Activated gamma-delta T cell treated with anti-CD3 and anti-CD28 coated beads, Interleukin-2, amount 50 U/mL, for 16 hours (primary cell): ENCODE results near the gene NR5A2.
"Not testable (repeated sequence)": the region's sequence is repeated elsewhere in the genome, so short reads cannot be mapped to it uniquely, and the experiment has no call there.

ENCODE experiments used
- DNase-seq: peaks from one replicate; pipeline ENCODE4 v3.0.0-alpha.2; 2020; ENCODE audit warnings: low read depth

The NR5A2 gene

DNA sequence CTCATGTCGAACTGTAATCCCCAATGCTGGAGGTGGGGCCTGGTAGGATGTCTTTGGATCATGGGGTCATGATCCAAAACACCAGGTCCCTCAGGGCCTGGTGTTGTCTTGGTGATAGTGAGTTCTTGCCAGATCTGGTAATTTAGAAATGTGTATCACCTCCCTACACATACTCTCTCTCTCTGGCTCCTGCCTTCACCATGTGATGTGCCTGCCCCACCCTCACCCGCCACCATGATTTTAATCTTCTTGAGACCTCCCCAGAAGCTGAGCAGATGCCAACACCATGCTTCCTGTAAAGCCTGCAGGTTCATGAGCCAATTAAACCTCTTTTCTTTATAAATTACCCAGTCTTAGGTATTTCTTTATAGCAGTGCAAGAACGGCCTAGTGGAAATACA lies 136.4 kb downstream of the NR5A2 start:
- DNase-seq, result no peak

DNA sequence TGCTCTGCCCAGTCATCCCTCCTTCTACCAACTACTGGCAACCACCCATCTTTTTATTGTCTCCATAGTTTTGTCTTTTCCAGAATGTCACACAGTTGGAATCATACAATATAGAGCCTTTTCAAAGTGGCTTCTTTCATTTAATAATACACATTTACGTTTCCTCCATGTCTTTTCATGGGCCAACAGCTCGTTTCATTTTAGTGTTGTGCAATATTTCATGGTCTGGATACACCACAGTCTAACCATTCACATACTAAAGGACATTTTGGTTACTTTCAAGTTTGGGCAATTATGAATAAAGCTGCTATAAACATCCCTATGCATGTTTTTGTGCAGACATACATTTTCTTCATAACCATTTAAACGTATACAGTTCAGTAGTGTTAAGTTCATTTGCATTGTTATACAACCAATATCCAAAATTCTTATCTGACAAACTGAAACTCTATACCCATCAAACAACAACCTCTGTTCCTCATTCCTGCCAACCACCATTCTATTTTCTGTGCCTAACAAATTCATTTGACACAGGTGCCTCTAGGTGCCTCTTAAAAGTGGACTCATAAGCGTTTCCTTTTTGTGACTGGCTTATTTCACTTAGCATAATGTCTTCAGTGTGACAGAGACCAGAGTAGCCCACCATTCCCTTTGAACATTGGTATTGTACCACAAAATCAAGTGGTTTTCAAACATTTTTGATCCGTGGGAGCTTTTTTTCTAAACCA lies 138.1 kb downstream of the NR5A2 start:
- no peak for DNase-seq

DNA sequence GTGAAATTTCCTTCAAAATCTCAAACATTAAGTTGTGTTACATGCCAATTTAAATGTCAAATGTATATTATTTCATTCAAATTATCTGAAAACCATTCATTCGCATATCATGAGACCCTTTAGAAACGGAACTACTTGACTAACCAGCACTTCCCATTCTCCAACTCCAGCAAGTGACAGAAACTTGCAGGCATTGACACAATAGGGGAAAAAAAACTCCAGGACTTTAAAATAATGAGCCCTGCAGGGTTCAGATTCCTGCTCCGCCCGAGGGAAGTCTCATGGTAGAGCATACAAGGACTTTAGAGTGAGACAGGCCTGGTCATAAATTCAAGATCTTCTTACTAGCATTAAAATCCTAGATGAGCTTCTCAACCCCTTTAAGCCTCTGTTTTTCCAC lies 138.9 kb downstream of the NR5A2 start:
- DNase-seq, result no peak

DNA sequence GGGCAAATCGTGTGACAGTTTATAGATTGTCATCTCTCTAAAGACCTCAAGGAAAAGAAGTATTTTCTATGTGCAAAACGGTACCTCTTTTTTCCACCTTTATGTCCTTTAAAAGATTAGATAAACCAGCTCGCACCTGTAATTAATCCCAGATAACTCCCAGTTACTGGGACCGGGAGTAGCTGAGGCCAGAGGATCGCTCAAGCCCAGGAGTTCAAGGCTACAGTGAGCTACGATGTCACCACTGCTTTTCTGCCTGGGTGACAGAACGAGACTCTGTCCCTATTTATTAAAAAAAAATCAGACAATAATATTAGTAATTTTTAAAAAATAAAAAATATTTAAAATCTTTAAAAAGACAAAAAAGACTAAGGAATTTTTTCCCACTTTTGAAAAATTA lies 141.4 kb downstream of the NR5A2 start:
- DNase-seq, result no peak

DNA sequence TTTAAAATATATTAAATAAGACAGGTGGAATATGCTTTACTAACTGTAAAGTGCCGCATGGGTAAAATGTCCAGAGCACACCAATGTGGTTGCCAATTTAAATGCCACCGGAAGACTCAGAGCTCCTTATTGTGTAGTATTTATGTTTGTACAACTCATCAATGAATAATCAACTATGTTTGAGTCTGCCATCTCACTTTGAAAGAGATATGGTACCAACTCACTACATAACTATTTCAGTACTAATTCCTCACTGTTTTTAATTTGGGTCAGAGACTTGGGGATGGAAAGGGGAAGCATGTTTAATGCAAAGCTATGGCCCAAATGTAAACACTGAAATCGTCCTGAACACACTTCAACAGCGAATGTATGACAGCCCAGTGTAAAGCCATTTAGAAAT lies 144.8 kb downstream of the NR5A2 start:
- DNase-seq, result no peak

DNA sequence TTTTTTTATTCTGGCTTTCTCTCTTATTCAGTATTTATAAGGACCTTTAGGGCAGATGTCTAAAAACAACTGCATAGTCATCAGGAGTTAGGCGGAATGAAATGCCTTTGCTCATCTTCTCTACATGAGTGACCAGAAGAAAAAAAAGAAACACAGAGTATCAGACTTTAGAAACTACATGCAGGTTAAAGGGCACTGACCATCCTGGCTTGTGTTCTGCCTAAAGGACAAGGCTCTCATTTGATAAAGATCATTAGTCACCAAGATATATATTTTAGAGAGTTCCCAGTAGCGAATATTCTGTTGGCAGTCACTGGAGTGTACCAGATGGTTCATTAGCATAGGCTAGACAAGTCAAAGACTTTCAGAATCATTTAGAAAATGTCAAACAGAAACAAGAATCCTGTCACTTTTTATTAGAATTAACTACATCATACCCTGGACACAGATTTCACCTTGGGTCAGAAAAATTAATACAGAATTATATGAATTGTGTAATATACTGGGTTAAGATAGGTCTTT lies 145.6 kb downstream of the NR5A2 start:
- no peak for DNase-seq

DNA sequence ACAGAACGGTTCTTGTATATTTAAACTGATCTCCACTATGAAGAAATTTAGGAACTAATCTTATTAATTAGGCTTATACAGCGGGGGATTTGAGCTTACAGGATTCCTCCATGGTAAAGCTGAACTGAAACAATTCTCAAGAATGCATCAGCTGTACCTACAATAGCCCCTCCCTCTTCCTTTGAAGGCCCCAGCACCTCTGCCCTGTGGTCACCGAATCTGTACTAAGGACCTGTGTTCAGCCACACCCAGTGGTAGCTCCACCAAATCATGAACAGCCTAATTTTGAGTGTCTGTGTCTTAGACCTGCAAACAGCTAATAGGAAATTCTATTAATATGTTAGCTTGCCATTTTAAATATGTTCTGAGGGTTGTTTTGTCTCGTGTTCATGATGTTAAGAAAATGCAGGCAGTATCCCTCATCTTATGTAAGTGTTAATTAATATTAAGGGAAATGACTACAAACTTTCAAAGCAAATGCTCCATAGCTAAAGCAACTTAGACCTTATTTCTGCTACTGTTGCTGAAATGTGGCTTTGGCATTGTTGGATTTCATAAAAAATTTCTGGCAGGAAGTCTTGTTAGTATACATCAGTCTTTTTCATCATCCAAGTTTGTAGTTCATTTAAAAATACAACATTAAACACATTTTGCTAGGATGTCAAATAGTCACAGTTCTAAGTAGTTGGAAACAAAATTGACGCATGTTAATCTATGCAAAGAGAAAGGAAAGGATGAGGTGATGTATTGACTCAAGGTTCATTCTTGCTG lies 147.2 kb downstream of the NR5A2 start:
- no peak for DNase-seq

DNA sequence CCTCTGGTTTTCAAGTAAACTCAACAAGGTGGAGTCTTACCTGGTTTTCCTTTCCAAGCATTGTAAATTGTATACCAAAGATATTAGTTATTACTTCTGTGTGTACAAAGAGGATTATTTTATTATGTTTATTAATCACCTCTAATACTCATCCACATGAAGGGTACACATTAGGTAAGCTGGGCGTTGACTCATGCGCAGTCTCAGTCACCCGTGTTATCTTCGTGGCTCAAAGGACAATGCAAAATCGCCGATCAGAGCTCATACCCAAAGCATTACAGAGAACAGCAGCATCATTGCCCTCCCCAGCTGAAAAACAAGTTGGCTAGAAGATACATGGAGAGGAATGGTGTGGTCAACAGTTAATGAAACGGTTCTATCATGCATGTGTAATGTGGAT lies 148.7 kb downstream of the NR5A2 start:
- no peak for DNase-seq

DNA sequence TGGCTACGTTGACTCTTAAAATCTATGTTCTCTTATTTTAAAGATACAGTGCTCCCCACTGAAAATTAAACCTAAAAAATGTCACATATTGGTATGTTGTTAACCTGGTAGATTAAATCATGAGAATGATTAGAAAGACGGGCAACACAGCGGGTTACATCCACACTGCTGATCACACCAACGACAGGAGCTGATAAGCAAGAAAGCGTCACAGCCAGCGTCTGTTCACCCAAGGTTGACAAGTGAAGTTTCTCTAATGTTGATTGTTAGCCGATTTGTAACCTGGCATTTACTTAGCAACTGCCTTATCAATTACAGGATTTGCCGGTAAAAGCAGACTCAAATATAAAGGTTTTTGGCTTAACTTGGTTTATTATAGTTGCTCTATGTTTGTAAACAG lies 149.3 kb downstream of the NR5A2 start:
- DNase-seq, result no peak

DNA sequence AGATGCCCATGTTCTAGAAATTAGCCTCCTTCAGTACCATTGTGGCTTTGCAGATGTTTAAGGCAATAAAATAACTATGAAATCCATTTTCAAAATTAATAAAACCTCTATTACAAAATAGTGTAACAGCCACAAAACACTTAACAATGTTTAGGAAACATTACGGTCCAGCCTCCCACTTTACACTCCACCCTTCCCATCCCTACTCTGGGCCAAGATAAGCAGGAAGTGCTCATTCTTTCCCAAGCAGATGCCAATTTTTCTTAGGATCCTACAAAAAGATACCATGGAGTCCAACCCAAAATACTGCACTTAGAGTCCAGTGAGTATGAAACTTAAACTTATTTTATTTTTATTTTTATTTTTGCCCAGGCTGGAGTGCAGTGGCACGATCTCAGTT lies 150.8 kb downstream of the NR5A2 start:
- no peak for DNase-seq

DNA sequence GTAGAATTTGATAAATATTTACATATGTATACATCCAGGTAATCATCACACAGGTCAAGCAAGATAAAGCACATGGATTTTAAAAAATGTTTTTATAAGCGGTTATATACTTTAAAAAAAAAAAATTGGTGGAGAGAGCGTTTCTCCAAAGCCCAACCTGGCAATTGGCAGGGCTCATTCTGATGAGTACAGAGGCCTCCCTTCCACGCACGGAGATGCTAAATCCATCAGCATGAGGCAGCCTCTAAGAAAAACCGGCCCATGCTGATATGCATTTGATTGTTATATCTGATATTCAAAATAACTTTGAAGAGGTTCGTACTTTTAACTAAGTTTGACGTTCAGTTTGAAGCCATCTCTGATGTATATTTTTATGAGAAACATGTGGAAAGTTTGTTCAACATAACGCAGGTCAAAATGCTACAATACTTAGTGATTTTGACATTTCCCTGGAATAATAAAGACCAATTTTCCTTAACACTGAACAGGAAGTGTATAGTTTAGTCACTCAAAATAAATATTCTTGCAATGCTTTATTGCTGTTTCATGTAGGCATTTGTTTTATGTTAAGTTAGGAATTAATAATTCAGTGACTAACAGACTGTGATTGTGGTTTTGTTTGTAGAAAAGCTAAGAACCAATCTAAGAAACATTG lies 151.7 kb downstream of the NR5A2 start:
- no peak for DNase-seq

DNA sequence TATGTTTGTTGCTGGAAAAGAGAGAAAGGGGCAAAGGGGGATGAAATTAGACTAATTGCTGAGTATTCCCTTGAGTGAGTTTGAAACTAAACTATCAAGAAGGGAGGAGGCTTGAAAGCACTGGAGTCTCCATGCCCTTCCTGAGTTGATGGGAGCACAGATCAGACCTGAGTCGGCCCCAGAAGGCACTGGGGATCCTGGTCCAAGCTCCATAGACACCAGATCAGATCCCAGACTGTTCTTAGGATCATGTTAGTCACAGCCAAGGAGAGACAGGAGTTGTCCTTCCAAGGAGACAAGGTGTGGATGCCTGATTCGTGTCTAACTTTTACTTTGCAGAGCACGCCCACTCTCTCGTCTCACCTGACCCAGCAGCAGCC lies 152.3 kb downstream of the NR5A2 start:
- DNase-seq, result no peak

DNA sequence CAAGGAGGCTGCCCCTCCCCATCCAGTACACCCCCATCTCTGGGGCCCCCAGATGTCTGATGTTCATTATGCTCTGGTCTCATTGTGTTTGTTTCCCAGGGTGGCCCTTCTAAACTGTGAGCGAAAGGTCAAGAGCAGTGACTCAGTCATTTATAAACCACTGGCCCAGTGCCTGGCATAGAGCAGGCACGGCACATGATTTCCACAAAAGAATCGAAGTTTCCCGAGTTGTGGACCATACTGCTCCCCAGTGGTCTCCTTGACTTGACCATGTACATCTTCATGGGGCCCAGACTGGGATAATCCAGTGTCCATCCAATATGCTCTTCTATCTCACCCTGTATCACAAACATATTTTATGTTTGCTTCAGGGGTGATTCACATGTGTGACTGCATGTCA lies 153.3 kb downstream of the NR5A2 start:
- DNase-seq, result no peak

DNA sequence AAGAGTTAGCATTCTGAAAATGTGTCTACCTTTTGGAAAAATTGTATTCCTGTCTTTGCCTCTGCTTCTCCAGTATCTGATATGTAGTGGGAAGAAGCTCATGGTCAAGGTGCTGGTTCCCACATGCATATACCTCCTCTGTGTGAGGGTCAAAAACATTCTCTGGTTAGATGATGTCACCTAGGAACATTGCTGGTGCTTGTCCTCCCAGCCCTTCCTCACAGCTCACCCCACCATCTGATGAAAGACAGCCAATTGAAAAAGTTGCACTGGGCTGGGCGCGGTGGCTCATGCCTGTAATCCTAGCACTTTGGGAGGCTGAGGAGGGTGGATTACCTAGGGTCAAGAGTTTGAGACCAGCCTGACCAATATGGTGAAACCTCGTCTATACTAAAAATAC lies 154.4 kb downstream of the NR5A2 start:
- DNase-seq, result no peak

DNA sequence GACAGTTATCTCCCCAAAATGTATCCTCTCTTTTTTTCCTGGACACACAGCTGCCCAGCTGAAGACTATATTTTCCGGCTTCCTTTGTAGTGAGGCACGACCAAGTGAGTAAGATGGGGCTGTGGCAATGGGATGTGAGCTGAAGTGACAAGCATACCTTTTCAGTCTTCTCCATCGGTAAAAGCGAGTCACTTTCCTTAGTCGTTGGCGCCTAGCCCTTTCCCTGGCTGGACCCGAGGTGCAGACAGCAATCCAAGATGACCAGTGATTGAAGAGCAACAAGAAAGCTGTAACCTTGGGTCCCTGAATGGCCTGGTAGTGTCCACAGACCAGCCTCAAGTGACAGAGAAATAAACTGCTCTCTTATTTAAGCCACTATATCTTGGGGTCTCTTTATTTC lies 155.2 kb downstream of the NR5A2 start:
- DNase-seq, result no peak

DNA sequence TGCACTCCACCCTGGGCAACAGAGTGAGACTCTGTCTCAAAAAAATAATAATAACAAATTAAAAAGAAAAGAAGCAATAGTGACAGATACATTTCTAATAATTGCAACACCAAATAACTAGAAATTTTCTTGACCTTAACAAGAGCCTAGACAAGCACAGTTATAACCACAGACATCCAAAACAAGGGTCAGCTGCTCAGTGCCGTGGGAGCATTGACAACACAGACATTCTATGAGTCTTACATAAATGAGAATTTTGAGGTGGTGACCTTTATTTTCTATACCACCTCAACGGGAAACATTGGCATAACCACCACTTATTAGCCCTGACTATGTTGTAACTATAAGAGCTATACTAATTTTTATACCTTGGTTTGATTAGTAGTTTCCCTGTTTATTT lies 156.1 kb downstream of the NR5A2 start:
- DNase-seq, result no peak

DNA sequence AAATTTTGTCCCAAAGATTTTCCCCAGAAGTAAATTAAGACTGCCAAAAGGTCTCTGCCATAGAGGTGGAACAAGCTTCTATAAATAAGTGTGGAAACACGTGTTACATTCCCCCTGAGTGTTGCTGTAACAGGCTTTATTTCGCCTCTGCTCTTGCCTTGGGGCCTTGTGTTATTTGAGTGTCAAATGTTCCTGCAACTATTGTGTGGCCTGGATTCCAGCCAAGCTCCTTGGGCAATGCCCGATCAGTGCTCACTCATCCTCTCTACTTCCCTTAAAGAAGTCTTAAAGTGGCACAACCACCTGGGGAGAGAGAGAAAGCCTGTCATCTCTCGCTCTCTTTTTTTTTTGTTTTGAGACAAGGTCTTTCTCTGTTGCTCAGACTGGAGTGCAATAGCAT lies 156.7 kb downstream of the NR5A2 start:
- DNase-seq, result no peak

DNA sequence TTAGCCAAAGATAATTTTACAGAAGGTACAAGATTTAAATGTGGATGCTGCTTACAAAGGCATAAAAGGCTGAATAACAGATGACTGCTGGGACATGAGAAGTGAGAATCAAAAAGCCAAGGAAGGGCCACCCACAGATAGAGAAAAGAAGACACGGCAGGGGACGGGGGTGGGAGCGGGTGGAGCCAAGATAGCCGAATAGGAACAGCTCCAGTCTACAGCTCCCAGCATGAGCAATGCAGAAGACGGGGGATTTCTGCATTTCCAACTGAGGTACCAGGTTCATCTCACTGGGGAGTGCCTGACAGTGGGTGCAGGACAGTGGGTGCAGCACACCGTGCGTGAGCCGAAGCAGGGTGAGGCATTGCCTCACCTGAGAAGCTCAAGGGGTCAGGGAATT lies 157.7 kb downstream of the NR5A2 start:
- not testable (repeated sequence) for DNase-seq

DNA sequence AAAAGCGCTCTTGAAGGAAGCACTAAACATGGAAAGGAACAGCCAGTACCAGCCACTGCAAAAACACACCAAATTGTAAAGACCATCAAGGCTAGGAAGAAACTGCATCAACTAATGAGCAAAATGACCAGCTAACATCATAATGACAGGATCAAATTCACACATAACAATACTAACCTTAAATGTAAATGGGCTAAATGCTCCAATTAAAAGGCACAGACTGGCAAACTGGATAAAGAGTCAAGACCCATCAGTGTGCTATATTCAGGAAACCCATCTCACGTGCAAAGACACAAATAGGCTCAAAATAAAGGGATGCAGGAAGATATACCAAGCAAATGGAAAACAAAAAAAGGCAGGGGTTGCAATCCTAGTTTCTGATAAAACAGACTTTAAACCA lies 159.8 kb downstream of the NR5A2 start:
- not testable (repeated sequence) for DNase-seq

DNA sequence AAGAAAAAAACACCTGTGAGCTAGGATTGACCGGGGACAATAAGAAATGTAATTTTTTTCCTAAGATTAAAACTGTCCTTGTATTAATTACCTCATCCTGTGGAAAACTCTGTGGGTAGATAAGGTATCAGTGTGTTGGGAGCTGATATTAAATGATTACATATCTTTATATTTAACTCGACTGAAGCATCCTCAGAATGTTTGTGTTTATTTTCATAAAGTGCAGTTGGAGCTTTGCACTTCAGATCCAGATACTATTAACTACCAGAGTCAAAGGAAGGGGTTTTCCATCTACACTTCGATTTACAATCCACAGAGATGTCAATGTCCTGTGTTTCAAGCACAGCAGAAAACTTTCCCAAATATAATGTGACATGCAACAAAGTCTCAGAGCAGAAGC lies 164.5 kb downstream of the NR5A2 start:
- no peak for DNase-seq

DNA sequence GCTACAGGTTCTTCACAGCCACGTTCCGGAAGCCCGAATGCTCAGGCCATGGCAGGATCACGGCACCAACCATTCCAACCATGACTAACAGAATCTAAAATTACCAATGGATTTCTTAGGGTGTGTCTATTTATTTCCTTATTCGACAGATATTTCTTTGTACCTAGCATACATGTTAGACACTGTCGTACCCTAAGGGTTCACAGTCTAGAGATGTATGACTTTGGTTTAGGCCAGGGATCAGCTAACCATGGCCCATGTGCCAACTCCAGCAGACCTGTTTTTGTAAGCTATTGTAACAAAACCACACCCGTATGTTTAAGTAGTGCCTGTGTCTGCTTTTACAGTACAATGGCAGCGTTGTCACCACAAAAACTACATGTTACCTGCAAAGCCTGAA lies 167.0 kb downstream of the NR5A2 start:
- DNase-seq, result no peak

DNA sequence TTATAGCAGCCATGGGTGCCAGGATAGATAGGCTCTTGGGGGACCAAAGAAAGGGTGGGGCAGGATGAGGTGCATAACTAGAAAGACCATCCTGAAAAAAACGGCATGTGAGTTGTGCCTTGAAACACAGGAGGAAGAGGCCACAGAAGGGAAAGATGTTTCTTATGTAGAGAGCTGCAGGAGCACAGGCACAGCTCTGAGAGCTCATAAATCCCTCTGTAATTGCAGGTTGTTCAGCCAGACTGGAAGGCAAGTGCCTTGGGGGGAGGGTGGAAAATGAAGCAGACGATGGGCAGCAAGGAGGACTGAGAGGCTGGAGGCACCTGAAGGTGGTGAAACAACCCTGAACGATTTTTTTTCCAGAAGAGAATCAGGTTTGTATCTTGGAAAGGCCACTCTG lies 170.7 kb downstream of the NR5A2 start:
- no peak for DNase-seq
